NCI-H82 treated with DMSO at 0.1 percent for 48 hours (cell line): ENCODE measurements around the gene MAPK7.

Source experiments
- DNase-seq: peaks from one replicate; lab custom pipeline; 2025; ENCODE audit not compliant: unreplicated experiment; lab: John Stamatoyannopoulos, UW

MAPK7 gene

GRCh38 chr17:19378416-19379360, at the start of gene MAPK7:
Gene MAPK7 (plus strand): TSS chr17:19378498. CDS start chr17:19378901, 403 bp downstream.
- DNase-seq: no peak

- no peak for DNase-seq
Measured at GRCh38 chr17:19329136-19329535, 49.2 kb upstream of the MAPK7 start.

- no peak for DNase-seq
Measured at GRCh38 chr17:19329839-19330238, 48.5 kb upstream of the MAPK7 start.

GRCh38 chr17:19330271-19330670, 48.0 kb upstream of the MAPK7 start:
- DNase-seq: no peak

- DNase-seq: no peak
Measured at GRCh38 chr17:19331134-19331533, 47.2 kb upstream of the MAPK7 start.

GRCh38 chr17:19331543-19332245, 46.6 kb upstream of the MAPK7 start:
- no peak for DNase-seq

- DNase-seq: no peak
Measured at GRCh38 chr17:19332371-19333131, 45.7 kb upstream of the MAPK7 start.

- DNase-seq: no peak
Measured at GRCh38 chr17:19333132-19333440, 45.2 kb upstream of the MAPK7 start.

- DNase-seq: no peak
Measured at GRCh38 chr17:19333736-19334290, 44.5 kb upstream of the MAPK7 start.

- no peak for DNase-seq
Measured at GRCh38 chr17:19334331-19334730, 44.0 kb upstream of the MAPK7 start.

- DNase-seq: no peak
Measured at GRCh38 chr17:19335951-19336631, 42.2 kb upstream of the MAPK7 start.

- no peak for DNase-seq
Measured at GRCh38 chr17:19336938-19337711, 41.2 kb upstream of the MAPK7 start.

- no peak for DNase-seq
Measured at GRCh38 chr17:19337712-19338023, 40.6 kb upstream of the MAPK7 start.

GRCh38 chr17:19338031-19338990, 40.0 kb upstream of the MAPK7 start:
- no peak for DNase-seq

GRCh38 chr17:19339341-19339815, 38.9 kb upstream of the MAPK7 start:
- DNase-seq: no peak

- no peak for DNase-seq
Measured at GRCh38 chr17:19341211-19341631, 37.1 kb upstream of the MAPK7 start.

GRCh38 chr17:19341641-19342610, 36.4 kb upstream of the MAPK7 start:
- DNase-seq: no peak
